SK-N-SH treated with all-trans-retinoic acid at 6 μM for 48 hours (cell line): Measurements from ENCODE around the gene ADPGK.
A peak's percentile ranks its signal among the peaks of the same experiment; 100 is the strongest.

Experiments used
- ATAC-seq: fragments of 200-7000 bp; cut with Tn5 transposase; 3 replicates; pipeline ENCODE4 v1.9.1; 2020; ENCODE audit warnings: mild to moderate bottlenecking, moderate library complexity
- ARNTL ChIP-seq: fragments of 450-650 bp; formaldehyde crosslinking; IDR thresholded peaks from 2 replicates; pipeline ENCODE4 v1.5.0; 2020; ENCODE audit warnings: low read depth, mild to moderate bottlenecking, moderate library complexity, borderline replicate concordance
- BACH2 ChIP-seq: fragments of 250-450 bp; sonication (Bioruptor Pico); IDR thresholded peaks from 2 replicates; pipeline ENCODE4 v1.9.0; 2021; ENCODE audit warnings: mild to moderate bottlenecking, borderline replicate concordance
- CREB5 ChIP-seq: fragments of 250-450 bp; sonication (Bioruptor Pico); IDR thresholded peaks from 2 replicates; pipeline ENCODE4 v1.5.1; 2020; ENCODE audit warnings: low read depth, mild to moderate bottlenecking, moderate library complexity
- ESRRG ChIP-seq: fragments of 250-450 bp; sonication (Bioruptor Pico); IDR thresholded peaks from 2 replicates; pipeline ENCODE4 v1.6.1; 2021; ENCODE audit warnings: mild to moderate bottlenecking
- GLIS3 ChIP-seq: fragments of 250-450 bp; sonication (Bioruptor Pico); IDR thresholded peaks from 2 replicates; pipeline ENCODE4 v1.5.0; 2020; ENCODE audit warnings: mild to moderate bottlenecking, moderate library complexity
- ISL1 ChIP-seq: fragments of 250-450 bp; sonication (Bioruptor Pico); IDR thresholded peaks from 2 replicates; pipeline ENCODE4 v2.1.2; 2022; ENCODE audit warnings: mild to moderate bottlenecking, moderate library complexity
- OSR1 ChIP-seq: fragments of 250-450 bp; sonication (Bioruptor Pico); IDR thresholded peaks from 2 replicates; pipeline ENCODE4 v1.8.0; 2022; ENCODE audit warnings: moderate library complexity, mild to moderate bottlenecking, inconsistent platforms
- PPARA ChIP-seq: fragments of 250-450 bp; sonication (Bioruptor Pico); IDR thresholded peaks from 2 replicates; pipeline ENCODE4 v1.5.0; 2020; ENCODE audit warnings: mild to moderate bottlenecking, borderline replicate concordance
- RARB ChIP-seq: fragments of 250-450 bp; sonication (Bioruptor Pico); IDR thresholded peaks from 2 replicates; pipeline ENCODE4 v1.8.0; 2021; ENCODE audit warnings: mild to moderate bottlenecking, moderate library complexity
- SNAI2 ChIP-seq: fragments of 250-450 bp; sonication (Bioruptor Pico); IDR thresholded peaks from 2 replicates; pipeline ENCODE4 v1.5.0; 2020; ENCODE audit warnings: mild to moderate bottlenecking, moderate library complexity
- TCF4 ChIP-seq: fragments of 250-450 bp; sonication (Bioruptor Pico); IDR thresholded peaks from 2 replicates; pipeline ENCODE4 v1.8.0; 2021; ENCODE audit warnings: mild to moderate bottlenecking, moderate library complexity, borderline replicate concordance
- TOX ChIP-seq: fragments of 250-450 bp; sonication (Bioruptor Pico); IDR thresholded peaks from 2 replicates; pipeline ENCODE4 v1.8.0; 2021; ENCODE audit warnings: mild to moderate bottlenecking, moderate library complexity, borderline replicate concordance
- TSHZ2 ChIP-seq: fragments of 250-450 bp; sonication (Bioruptor Pico); IDR thresholded peaks from 2 replicates; pipeline ENCODE4 v1.5.0; 2020; ENCODE audit warnings: mild to moderate bottlenecking, moderate library complexity
- ZC3H10 ChIP-seq: fragments of 250-450 bp; sonication (Bioruptor Pico); IDR thresholded peaks from 2 replicates; pipeline ENCODE4 v1.5.1; 2021; ENCODE audit warnings: mild to moderate bottlenecking, moderate library complexity
- ZFP3 ChIP-seq: fragments of 250-450 bp; sonication (Bioruptor Pico); IDR thresholded peaks from 2 replicates; pipeline ENCODE4 v1.5.0; 2020; ENCODE audit warnings: mild to moderate bottlenecking, moderate library complexity
- ZFP30 ChIP-seq: fragments of 450-650 bp; formaldehyde crosslinking; IDR thresholded peaks from 2 replicates; pipeline ENCODE4 v1.5.0; 2022; ENCODE audit warnings: mild to moderate bottlenecking, moderate library complexity
- ZNF70 ChIP-seq: fragments of 450-650 bp; formaldehyde crosslinking; IDR thresholded peaks from 2 replicates; pipeline ENCODE4 v1.5.0; 2020; ENCODE audit warnings: mild to moderate bottlenecking, moderate library complexity
- ZNF8 ChIP-seq: fragments of 450-650 bp; formaldehyde crosslinking; IDR thresholded peaks from 2 replicates; pipeline ENCODE4 v1.5.0; 2020; ENCODE audit warnings: mild to moderate bottlenecking, moderate library complexity
- TF ChIP-seq, protein P1 (sequence below): fragments of 250-450 bp; sonication (Bioruptor Pico); IDR thresholded peaks from 2 replicates; pipeline ENCODE4 v1.5.1; 2021; ENCODE audit warnings: mild to moderate bottlenecking, moderate library complexity
- TF ChIP-seq, protein P2 (sequence below): fragments of 250-450 bp; sonication (Bioruptor Pico); IDR thresholded peaks from 2 replicates; pipeline ENCODE4 v1.8.0; 2021; ENCODE audit warnings: low read depth, mild to moderate bottlenecking, moderate library complexity, borderline replicate concordance
- TF ChIP-seq, protein P3 (sequence below): fragments of 250-450 bp; sonication (Bioruptor Pico); IDR thresholded peaks from 2 replicates; pipeline ENCODE4 v1.8.0; 2020; ENCODE audit warnings: mild to moderate bottlenecking, moderate library complexity, borderline replicate concordance

ADPGK gene

GRCh38 chr15:72758182-72758581 lies 25.4 kb downstream of the ADPGK start:
- peak; percentile 90 for ATAC-seq
- TF ChIP-seq ZNF8 (CRISPR knock-in tag) (no peak), OSR1 (CRISPR knock-in tag) (no peak)

DNA sequence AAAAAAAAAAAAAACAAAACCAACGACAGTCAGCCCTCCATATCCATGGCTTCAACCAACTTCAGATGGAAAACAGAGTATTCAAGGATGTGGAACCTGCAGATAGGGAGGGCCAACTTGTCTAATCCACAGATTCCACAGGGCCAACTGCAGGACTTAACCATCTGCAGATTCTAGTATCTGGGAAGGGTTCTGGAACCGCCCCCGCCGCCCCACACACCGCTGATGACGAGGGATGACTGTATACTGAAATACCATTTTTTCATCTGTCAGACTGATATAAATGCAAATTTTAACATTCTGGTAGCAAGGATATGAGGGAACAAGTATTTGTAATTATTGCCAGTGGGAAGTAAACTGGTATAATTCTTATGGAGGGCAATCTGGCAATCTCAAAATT lies 29.5 kb downstream of the ADPGK start:
- TF ChIP-seq ZNF8 (CRISPR knock-in tag) (no peak), ARNTL (CRISPR knock-in tag) (no peak), ZFP30 (CRISPR knock-in tag) (no peak), ZNF70 (CRISPR knock-in tag) (no peak), BACH2 (CRISPR knock-in tag) (no peak), PPARA (CRISPR knock-in tag) (no peak)
- TF ChIP-seq, protein P1, sequence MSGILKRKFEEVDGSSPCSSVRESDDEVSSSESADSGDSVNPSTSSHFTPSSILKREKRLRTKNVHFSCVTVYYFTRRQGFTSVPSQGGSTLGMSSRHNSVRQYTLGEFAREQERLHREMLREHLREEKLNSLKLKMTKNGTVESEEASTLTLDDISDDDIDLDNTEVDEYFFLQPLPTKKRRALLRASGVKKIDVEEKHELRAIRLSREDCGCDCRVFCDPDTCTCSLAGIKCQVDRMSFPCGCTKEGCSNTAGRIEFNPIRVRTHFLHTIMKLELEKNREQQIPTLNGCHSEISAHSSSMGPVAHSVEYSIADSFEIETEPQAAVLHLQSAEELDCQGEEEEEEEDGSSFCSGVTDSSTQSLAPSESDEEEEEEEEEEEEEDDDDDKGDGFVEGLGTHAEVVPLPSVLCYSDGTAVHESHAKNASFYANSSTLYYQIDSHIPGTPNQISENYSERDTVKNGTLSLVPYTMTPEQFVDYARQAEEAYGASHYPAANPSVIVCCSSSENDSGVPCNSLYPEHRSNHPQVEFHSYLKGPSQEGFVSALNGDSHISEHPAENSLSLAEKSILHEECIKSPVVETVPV (CRISPR knock-in tag), result no peak
- TF ChIP-seq, protein P2, sequence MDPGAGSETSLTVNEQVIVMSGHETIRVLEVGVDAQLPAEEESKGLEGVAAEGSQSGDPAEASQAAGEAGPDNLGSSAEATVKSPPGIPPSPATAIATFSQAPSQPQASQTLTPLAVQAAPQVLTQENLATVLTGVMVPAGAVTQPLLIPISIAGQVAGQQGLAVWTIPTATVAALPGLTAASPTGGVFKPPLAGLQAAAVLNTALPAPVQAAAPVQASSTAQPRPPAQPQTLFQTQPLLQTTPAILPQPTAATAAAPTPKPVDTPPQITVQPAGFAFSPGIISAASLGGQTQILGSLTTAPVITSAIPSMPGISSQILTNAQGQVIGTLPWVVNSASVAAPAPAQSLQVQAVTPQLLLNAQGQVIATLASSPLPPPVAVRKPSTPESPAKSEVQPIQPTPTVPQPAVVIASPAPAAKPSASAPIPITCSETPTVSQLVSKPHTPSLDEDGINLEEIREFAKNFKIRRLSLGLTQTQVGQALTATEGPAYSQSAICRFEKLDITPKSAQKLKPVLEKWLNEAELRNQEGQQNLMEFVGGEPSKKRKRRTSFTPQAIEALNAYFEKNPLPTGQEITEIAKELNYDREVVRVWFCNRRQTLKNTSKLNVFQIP (CRISPR knock-in tag), result no peak
- TF ChIP-seq, all 23 proteins: peak for 0
- no peak for ATAC-seq

GRCh38 chr15:72751751-72752455 lies 31.7 kb downstream of the ADPGK start:
- TF ChIP-seq ZNF8 (CRISPR knock-in tag) (no peak), ZC3H10 (CRISPR knock-in tag) (no peak), ISL1 (no peak), ARNTL (CRISPR knock-in tag) (no peak), ZFP30 (CRISPR knock-in tag) (no peak), GLIS3 (CRISPR knock-in tag) (no peak), TCF4 (CRISPR knock-in tag) (no peak), ZFP3 (CRISPR knock-in tag) (no peak), SNAI2 (CRISPR knock-in tag) (no peak), RARB (no peak), OSR1 (CRISPR knock-in tag) (no peak), TOX (CRISPR knock-in tag) (no peak), CREB5 (CRISPR knock-in tag) (no peak)
- TF ChIP-seq, protein P2 (CRISPR knock-in tag), result no peak
- TF ChIP-seq, protein P3, sequence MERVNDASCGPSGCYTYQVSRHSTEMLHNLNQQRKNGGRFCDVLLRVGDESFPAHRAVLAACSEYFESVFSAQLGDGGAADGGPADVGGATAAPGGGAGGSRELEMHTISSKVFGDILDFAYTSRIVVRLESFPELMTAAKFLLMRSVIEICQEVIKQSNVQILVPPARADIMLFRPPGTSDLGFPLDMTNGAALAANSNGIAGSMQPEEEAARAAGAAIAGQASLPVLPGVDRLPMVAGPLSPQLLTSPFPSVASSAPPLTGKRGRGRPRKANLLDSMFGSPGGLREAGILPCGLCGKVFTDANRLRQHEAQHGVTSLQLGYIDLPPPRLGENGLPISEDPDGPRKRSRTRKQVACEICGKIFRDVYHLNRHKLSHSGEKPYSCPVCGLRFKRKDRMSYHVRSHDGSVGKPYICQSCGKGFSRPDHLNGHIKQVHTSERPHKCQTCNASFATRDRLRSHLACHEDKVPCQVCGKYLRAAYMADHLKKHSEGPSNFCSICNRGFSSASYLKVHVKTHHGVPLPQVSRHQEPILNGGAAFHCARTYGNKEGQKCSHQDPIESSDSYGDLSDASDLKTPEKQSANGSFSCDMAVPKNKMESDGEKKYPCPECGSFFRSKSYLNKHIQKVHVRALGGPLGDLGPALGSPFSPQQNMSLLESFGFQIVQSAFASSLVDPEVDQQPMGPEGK (CRISPR knock-in tag), result no peak
- ATAC-seq, result no peak; the same call in 2 of the 3 replicates

GRCh38 chr15:72749700-72750099 lies 33.9 kb downstream of the ADPGK start:
- no peak for ATAC-seq
- TF ChIP-seq, protein P1 (CRISPR knock-in tag), result no peak
- TF ChIP-seq OSR1 (CRISPR knock-in tag) (no peak), ZNF70 (CRISPR knock-in tag) (no peak), ZNF8 (CRISPR knock-in tag) (no peak), ESRRG (CRISPR knock-in tag) (no peak), GLIS3 (CRISPR knock-in tag) (no peak), PPARA (CRISPR knock-in tag) (no peak), BACH2 (CRISPR knock-in tag) (no peak), TSHZ2 (CRISPR knock-in tag) (no peak)
